K562 (cell line): Measurements from ENCODE around the gene LATS1. TPM values are rescaled to one million over a fixed set of nuclear protein-coding genes. Genes with fewer than 3 reads are reported as not detected.
A peak's percentile ranks its signal among the peaks of the same experiment; 100 is the strongest.

ENCODE experiments used
- CBFA2T2 ChIP-seq: fragments of 450-650 bp; conservative IDR thresholded peaks from 2 replicates; pipeline ENCODE4 v1.6.1; 2017; ENCODE audit warnings: mild to moderate bottlenecking
- CEBPB ChIP-seq: fragments of 450-650 bp; IDR thresholded peaks from 2 replicates; pipeline ENCODE4 v1.6.1; 2016; ENCODE audit warnings: missing genetic modification characterization, missing compliant biosample characterization
- FOXO4 ChIP-seq: fragments of 450-650 bp; formaldehyde crosslinking; IDR thresholded peaks from 2 replicates; pipeline ENCODE4 v1.4.0; 2020; ENCODE audit warnings: mild to moderate bottlenecking, moderate library complexity
- GATAD2B ChIP-seq: fragments of 450-650 bp; IDR thresholded peaks from 2 replicates; pipeline ENCODE4 v1.6.1; 2017; ENCODE audit warnings: mild to moderate bottlenecking, borderline replicate concordance
- HDAC8 ChIP-seq: fragments of 450-650 bp; IDR thresholded peaks from 2 replicates; pipeline ENCODE4 v1.6.1; 2016; ENCODE audit warnings: mild to moderate bottlenecking, missing genetic modification characterization, moderate library complexity, missing compliant biosample characterization
- MECOM ChIP-seq: fragments of 250-450 bp; sonication (Bioruptor Pico); IDR thresholded peaks from 2 replicates; pipeline ENCODE4 v1.8.0; 2022; ENCODE audit warnings: inconsistent platforms
- NUFIP1 ChIP-seq: fragments of 450-650 bp; IDR thresholded peaks from 2 replicates; pipeline ENCODE4 v1.6.1; 2018; ENCODE audit not compliant: partially characterized antibody
- POU5F1 ChIP-seq: fragments of 150-350 bp; IDR thresholded peaks from 2 replicates; pipeline ENCODE4 v1.6.1; 2014; ENCODE audit warnings: borderline replicate concordance, low read length, low read depth, mild to moderate bottlenecking; ENCODE audit not compliant: partially characterized antibody
- RBM22 ChIP-seq: fragments of 200-400 bp; formaldehyde crosslinking; IDR thresholded peaks from 2 replicates; pipeline ENCODE4 v1.6.1; 2018; ENCODE audit warnings: low read length, low read depth; ENCODE audit not compliant: poor library complexity, severe bottlenecking
- SIN3A ChIP-seq, 2 experiments: fragments of 150-350 bp in 1 of 2; IDR thresholded peaks; 2 replicates each; pipeline ENCODE4 v1.6.1; 2011 to 2016; ENCODE audit warnings: borderline replicate concordance in 2 of 2, low read depth in 2 of 2, low read length in 2 of 2, mild to moderate bottlenecking in 2 of 2, moderate library complexity in 2 of 2; ENCODE audit not compliant: control insufficient read depth in 1 of 2
- SPI1 ChIP-seq: IDR thresholded peaks from 2 replicates; pipeline ENCODE4 v1.6.1; 2011; ENCODE audit warnings: low read depth, low read length, control low read depth, borderline replicate concordance
- SRF ChIP-seq, 2 experiments: fragments of 250-450, 450-650 bp in 1 of 2; sonication (Bioruptor Pico) in 1 of 2; sonication (generic) in 1 of 2; formaldehyde crosslinking; IDR thresholded peaks; 2 replicates each; pipeline versions ENCODE4 v1.5.0 to v1.5.1; 2020 to 2022; ENCODE audit warnings: mild to moderate bottlenecking in 1 of 2, missing genetic modification reagents in 1 of 2
- TFAM ChIP-seq: fragments of 250-450 bp; sonication (Bioruptor Pico); conservative IDR thresholded peaks from 2 replicates; pipeline ENCODE4 v1.5.0; 2021; ENCODE audit warnings: mild to moderate bottlenecking, moderate library complexity
- TRIM28 ChIP-seq: fragments of 450-650 bp; IDR thresholded peaks from 2 replicates; pipeline ENCODE4 v1.6.1; 2017
- ZEB2 ChIP-seq: fragments of 450-650 bp; IDR thresholded peaks from 2 replicates; pipeline ENCODE4 v1.6.1; 2016
- ZNF174 ChIP-seq: fragments of 250-450 bp; sonication (Bioruptor Pico); IDR thresholded peaks from 2 replicates; pipeline ENCODE4 v1.4.0; 2020; ENCODE audit warnings: mild to moderate bottlenecking
- ZNF232 ChIP-seq: sonication (generic); formaldehyde crosslinking; IDR thresholded peaks from 2 replicates; pipeline ENCODE4 v1.8.0; 2022; ENCODE audit warnings: mild to moderate bottlenecking, missing genetic modification reagents
- ZNF408 ChIP-seq: fragments of 250-450 bp; sonication (Bioruptor Pico); IDR thresholded peaks from 2 replicates; pipeline ENCODE4 v1.4.0; 2020; ENCODE audit warnings: low read depth, mild to moderate bottlenecking, moderate library complexity
- ZNF431 ChIP-seq: sonication (generic); formaldehyde crosslinking; IDR thresholded peaks from 2 replicates; pipeline ENCODE4 v1.8.0; 2022; ENCODE audit warnings: mild to moderate bottlenecking, missing genetic modification reagents
- ZSCAN29 ChIP-seq: fragments of 450-650 bp; IDR thresholded peaks from 2 replicates; pipeline ENCODE4 v1.6.1; 2017
- polyA plus RNA-seq, 8 experiments: library from polyadenylated mRNA; depleted of rRNA in 4 of 8; stranded (reverse) in 5 of 8; unstranded in 3 of 8; fragments of >200 nt; fragmentation: Nextera tagmentation in 2 of 8; fragmentation: Illumina TruSeq in 1 of 8; extraction: Ambion mirVana in 2 of 8; extraction: Trizol in 1 of 8; gene quantifications; 2 replicates each; pipeline versions ENCODE4 v1.2.1 to v1.2.3, GENCODE V29; 2011 to 2014; ENCODE audit warnings: inconsistent platforms in 1 of 8, missing spikeins in 1 of 8
- total RNA-seq, 7 experiments: library from RNA; depleted of rRNA in 6 of 7; stranded (reverse); fragments of >200 nt in 6 of 7; fragmentation: Illumina TruSeq in 2 of 7; extraction: Trizol in 2 of 7; gene quantifications; 2 replicates each; pipeline versions ENCODE4 v1.2.1 to v1.2.3, GENCODE V29; 2011 to 2021; ENCODE audit warnings: low replicate concordance in 1 of 7
- TF ChIP-seq, protein P1 (sequence below): IDR thresholded peaks from 2 replicates; pipeline ENCODE4 v1.6.1; 2012; ENCODE audit warnings: low read depth, low read length, improper control_type of control experiment, borderline replicate concordance
- TF ChIP-seq, protein P2 (sequence below): fragments of 450-650 bp; IDR thresholded peaks from 2 replicates; pipeline ENCODE4 v1.7.1; 2018; ENCODE audit warnings: mild to moderate bottlenecking, low read depth; ENCODE audit not compliant: partially characterized antibody
- TF ChIP-seq, protein P3 (sequence below), 3 experiments: fragments of 200-800 bp in 1 of 3; sonication (Bioruptor generic) in 1 of 3; sonication (generic) in 1 of 3; formaldehyde crosslinking in 1 of 3; IDR thresholded peaks; 2 replicates each; pipeline versions ENCODE4 v1.6.1 to v1.8.0; 2016 to 2022; ENCODE audit warnings: mild to moderate bottlenecking in 2 of 3, missing compliant biosample characterization in 2 of 3, missing genetic modification characterization in 2 of 3, missing genetic modification reagents in 1 of 3

LATS1 gene
- total and polyA plus RNA-seq, 9 of the 15 experiments (the other 6 are each of a cell fraction or from before 2014, with no cell fraction given), result 5.0 to 36.3 (median 18.4) TPM

GRCh38 chr6:149750136-149750609, 32.3 kb upstream of the LATS1 start (continued):
- TF ChIP-seq ZNF431 (CRISPR knock-in tag) (peak; percentile 81), RBM22 (peak; percentile 27), CEBPB (tag) (no peak), SPI1 (no peak), GATAD2B (no peak; the same call in 1 of the 2 replicates), HDAC8 (tag) (no peak), POU5F1 (no peak), ZNF232 (no peak), MECOM (CRISPR knock-in tag) (peak; percentile 59; the same call in 1 of the 2 replicates), TFAM (CRISPR knock-in tag) (no peak), SRF (CRISPR knock-in tag; IDR thresholded peaks at IDR 0.05) (0 out of 4 replicates have a peak, but pooled peaks of 1 of the 2 experiments have one; percentile 8), ZSCAN29 (no peak), ZNF408 (CRISPR knock-in tag) (no peak), SIN3A (IDR thresholded peaks at IDR 0.05; ENCODE audit: borderline replicate concordance in 2 of 2, control insufficient read depth in 1 of 2, low read depth in 2 of 2, low read length in 2 of 2) (peak; percentile 44 to 77; a peak in 2 of 4 replicates), ZNF174 (no peak), ZEB2 (peak; percentile 84), CBFA2T2 (no peak), TRIM28 (no peak), NUFIP1 (no peak), FOXO4 (CRISPR knock-in tag) (no peak)
- TF ChIP-seq, protein P1, sequence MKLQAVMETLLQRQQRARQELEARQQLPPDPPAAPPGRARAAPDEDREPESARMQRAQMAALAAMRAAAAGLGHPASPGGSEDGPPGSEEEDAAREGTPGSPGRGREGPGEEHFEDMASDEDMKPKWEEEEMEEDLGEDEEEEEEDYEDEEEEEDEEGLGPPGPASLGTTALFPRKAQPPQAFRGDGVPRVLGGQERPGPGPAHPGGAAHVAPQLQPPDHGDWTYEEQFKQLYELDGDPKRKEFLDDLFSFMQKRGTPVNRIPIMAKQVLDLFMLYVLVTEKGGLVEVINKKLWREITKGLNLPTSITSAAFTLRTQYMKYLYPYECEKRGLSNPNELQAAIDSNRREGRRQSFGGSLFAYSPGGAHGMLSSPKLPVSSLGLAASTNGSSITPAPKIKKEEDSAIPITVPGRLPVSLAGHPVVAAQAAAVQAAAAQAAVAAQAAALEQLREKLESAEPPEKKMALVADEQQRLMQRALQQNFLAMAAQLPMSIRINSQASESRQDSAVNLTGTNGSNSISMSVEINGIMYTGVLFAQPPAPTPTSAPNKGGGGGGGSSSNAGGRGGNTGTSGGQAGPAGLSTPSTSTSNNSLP, result no peak
- TF ChIP-seq, protein P2, sequence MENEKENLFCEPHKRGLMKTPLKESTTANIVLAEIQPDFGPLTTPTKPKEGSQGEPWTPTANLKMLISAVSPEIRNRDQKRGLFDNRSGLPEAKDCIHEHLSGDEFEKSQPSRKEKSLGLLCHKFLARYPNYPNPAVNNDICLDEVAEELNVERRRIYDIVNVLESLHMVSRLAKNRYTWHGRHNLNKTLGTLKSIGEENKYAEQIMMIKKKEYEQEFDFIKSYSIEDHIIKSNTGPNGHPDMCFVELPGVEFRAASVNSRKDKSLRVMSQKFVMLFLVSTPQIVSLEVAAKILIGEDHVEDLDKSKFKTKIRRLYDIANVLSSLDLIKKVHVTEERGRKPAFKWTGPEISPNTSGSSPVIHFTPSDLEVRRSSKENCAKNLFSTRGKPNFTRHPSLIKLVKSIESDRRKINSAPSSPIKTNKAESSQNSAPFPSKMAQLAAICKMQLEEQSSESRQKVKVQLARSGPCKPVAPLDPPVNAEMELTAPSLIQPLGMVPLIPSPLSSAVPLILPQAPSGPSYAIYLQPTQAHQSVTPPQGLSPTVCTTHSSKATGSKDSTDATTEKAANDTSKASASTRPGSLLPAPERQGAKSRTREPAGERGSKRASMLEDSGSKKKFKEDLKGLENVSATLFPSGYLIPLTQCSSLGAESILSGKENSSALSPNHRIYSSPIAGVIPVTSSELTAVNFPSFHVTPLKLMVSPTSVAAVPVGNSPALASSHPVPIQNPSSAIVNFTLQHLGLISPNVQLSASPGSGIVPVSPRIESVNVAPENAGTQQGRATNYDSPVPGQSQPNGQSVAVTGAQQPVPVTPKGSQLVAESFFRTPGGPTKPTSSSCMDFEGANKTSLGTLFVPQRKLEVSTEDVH, result peak; percentile 35
- TF ChIP-seq, protein P3, sequence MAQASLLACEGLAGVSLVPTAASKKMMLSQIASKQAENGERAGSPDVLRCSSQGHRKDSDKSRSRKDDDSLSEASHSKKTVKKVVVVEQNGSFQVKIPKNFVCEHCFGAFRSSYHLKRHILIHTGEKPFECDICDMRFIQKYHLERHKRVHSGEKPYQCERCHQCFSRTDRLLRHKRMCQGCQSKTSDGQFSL (CRISPR knock-in tag; IDR thresholded peaks at IDR 0.05), result no peak
- TF ChIP-seq, protein P3 (tag; IDR thresholded peaks at IDR 0.05), result no peak
